GM18909 (cell line): Measurements from ENCODE around the gene UIMC1.

Experiments used
- ATAC-seq: cut with Tn5 transposase; IDR thresholded peaks from one replicate; pipeline ENCODE4 v1.9.1; 2021; ENCODE audit warnings: mild to moderate bottlenecking; ENCODE audit not compliant: unreplicated experiment, poor library complexity

The UIMC1 gene

GRCh38 chr5:176857216-176857893 is 149.2 kb downstream of the UIMC1 start:
- no peak for ATAC-seq

GRCh38 chr5:176856746-176857145 is 149.8 kb downstream of the UIMC1 start:
- no peak for ATAC-seq

GRCh38 chr5:176855598-176855997 is 151.0 kb downstream of the UIMC1 start:
- ATAC-seq, result no peak
